Gastroesophageal sphincter (tissue), 4 donors: Measurements from ENCODE around the gene CNTNAP2. TPM values are rescaled to one million over a fixed set of nuclear protein-coding genes. Genes with fewer than 3 reads are reported as not detected.

Experiments
- ATAC-seq: fragments of 150-250 bp; one replicate; pipeline ENCODE4 v1.9.1; 2016; ENCODE audit warnings: mild to moderate bottlenecking, moderate library complexity
- H3K27ac ChIP-seq, 4 donors: fragments of 200-600 bp; sonication (generic) in 3 of 4; 1 replicate in 3 of 4; 2 replicates in 1 of 4; pipeline ENCODE4 v1.5.1; 2016 to 2019
- H3K27me3 ChIP-seq: fragments of 200-600 bp; sonication (generic); one replicate; pipeline ENCODE4 v1.5.1; 2019
- H3K36me3 ChIP-seq, 2 donors: fragments of 200-600 bp; sonication (generic); one replicate each; pipeline ENCODE4 v1.5.1; 2019; ENCODE audit warnings: control low read depth in 1 of 2
- H3K4me1 ChIP-seq, 3 donors: fragments of 200-600 bp; sonication (generic); 1 replicate in 2 of 3; 2 replicates in 1 of 3; pipeline ENCODE4 v1.5.1; 2016 to 2019; ENCODE audit warnings: control low read depth in 2 of 3
- H3K4me3 ChIP-seq, 2 donors: fragments of 200-600 bp; sonication (generic); one replicate each; pipeline ENCODE4 v1.5.1; 2019; ENCODE audit warnings: mild to moderate bottlenecking in 1 of 2, moderate library complexity in 1 of 2
- H3K9me3 ChIP-seq, 3 donors: fragments of 200-600 bp; sonication (generic); one replicate each; pipeline ENCODE4 v1.5.1; 2017 to 2019; ENCODE audit warnings: control low read depth in 2 of 3
- EP300 ChIP-seq: sonication (generic); formaldehyde crosslinking; IDR thresholded peaks from one replicate; pipeline ENCODE4 v1.6.1; 2017; ENCODE audit warnings: antibody characterized with exemption, mild to moderate bottlenecking
- POLR2A ChIP-seq, 2 donors: fragments of 450-650 bp; IDR thresholded peaks; one replicate each; pipeline ENCODE4 v1.6.1; 2017; ENCODE audit warnings: antibody characterized with exemption in 2 of 2, mild to moderate bottlenecking in 2 of 2, moderate library complexity in 1 of 2
- POLR2AphosphoS5 ChIP-seq: sonication (generic); formaldehyde crosslinking; IDR thresholded peaks from one replicate; pipeline ENCODE4 v1.6.1; 2017; ENCODE audit warnings: antibody characterized with exemption
- WGBS, 2 donors: methylation state at CpG; one replicate each; pipeline ENCODE4 v1.1.5; 2018; ENCODE audit warnings: low coverage in 1 of 2; 5-methylcytosine and 5-hydroxymethylcytosine counted together
- total RNA-seq, 4 donors: library from RNA; depleted of rRNA; stranded (reverse); fragments of >200 nt; gene quantifications; one replicate each; pipeline ENCODE4 v1.1.0, GENCODE V29; 2016
- TF ChIP-seq, protein P1 (sequence below), 4 experiments: fragments of 200-600 bp in 2 of 4; fragments of 450-650 bp in 2 of 4; sonication (generic) in 1 of 4; IDR thresholded peaks; one replicate each; pipeline ENCODE4 v1.5.1; 2017 to 2019; ENCODE audit warnings: antibody characterized with exemption in 4 of 4, mild to moderate bottlenecking in 2 of 4, moderate library complexity in 2 of 4

The CNTNAP2 gene
- total RNA-seq, 4 donors from 2014 or later = 1.5 to 8.9 (median 3.2) TPM

DNA sequence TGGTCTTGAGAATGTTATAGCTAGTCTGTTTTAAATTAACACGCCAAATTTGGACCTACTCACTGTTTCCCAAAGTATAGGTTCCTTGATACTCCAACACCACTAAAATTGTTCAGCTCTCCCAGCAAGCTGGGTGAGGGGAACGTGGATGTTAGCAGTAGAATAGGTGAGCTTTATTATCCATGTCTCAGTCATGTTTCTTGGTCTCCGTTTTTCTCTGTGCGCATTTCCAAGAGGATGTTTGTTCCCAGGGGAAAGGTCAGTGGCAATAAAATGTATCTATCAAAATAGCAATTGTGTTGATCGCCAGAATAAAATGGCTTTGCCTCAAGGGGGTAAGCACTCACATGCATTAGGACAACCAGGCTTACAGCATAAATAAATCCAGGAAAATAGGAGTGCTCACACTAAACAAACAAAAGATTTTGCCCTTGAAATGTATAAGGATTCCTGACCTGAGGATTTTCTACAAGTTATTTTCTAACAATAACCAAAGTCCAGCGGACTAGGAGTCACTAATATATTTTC is 2286.9 kb downstream of the CNTNAP2 start:
- no peaks in the 10 kb centered on the region for H3K9me3 ChIP-seq
- H3K36me3 ChIP-seq = no peaks in the 10 kb centered on the region
- TF ChIP-seq EP300 (no peak), POLR2AphosphoS5 (no peak), POLR2A (IDR thresholded peaks at IDR 0.05) (no peak)
- TF ChIP-seq, protein P1, sequence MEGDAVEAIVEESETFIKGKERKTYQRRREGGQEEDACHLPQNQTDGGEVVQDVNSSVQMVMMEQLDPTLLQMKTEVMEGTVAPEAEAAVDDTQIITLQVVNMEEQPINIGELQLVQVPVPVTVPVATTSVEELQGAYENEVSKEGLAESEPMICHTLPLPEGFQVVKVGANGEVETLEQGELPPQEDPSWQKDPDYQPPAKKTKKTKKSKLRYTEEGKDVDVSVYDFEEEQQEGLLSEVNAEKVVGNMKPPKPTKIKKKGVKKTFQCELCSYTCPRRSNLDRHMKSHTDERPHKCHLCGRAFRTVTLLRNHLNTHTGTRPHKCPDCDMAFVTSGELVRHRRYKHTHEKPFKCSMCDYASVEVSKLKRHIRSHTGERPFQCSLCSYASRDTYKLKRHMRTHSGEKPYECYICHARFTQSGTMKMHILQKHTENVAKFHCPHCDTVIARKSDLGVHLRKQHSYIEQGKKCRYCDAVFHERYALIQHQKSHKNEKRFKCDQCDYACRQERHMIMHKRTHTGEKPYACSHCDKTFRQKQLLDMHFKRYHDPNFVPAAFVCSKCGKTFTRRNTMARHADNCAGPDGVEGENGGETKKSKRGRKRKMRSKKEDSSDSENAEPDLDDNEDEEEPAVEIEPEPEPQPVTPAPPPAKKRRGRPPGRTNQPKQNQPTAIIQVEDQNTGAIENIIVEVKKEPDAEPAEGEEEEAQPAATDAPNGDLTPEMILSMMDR (IDR thresholded peaks at IDR 0.05) = no peak
- H3K4me1 ChIP-seq = peaks cover 0 to 21% (median 0%) of the 10 kb centered on the region in 3 donors
- H3K4me3 ChIP-seq = no peak overlapping the region
- WGBS, 2 donors = 69 to 90% methylated on average over 4 to 6 of the region's 6 CpGs
- no peaks in the 10 kb centered on the region for H3K27me3 ChIP-seq
- no peak overlapping the region for H3K27ac ChIP-seq
- ATAC-seq = no peak

DNA sequence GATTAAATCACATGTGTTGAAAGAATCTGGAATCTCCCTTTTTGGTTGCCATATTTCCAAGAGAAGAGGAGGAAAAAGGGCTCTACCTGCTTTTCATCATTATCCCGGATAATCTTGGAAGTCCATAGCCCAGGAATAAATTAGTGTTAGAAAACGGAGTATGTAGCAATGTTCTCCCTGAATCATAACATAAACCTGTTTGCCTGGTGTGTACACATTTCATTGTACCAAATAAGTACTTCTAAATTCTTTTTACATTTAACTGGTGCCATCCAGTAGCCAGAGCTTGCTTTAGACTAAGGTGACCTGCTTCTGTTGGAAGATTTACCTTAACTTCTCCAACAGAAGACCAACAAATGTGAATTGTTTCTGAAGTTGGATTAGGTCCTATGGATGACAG is 2291.7 kb downstream of the CNTNAP2 start:
- H3K27ac ChIP-seq = no peak overlapping the region
- no peak overlapping the region for H3K4me3 ChIP-seq
- 73 to 85% methylated on average over 2 of the region's 2 CpGs for WGBS, 2 donors
- H3K9me3 ChIP-seq = no peaks in the 10 kb centered on the region
- TF ChIP-seq POLR2A (IDR thresholded peaks at IDR 0.05) = no peak
- TF ChIP-seq, protein P1 (IDR thresholded peaks at IDR 0.05) = no peak
- no peak for TF ChIP-seq POLR2AphosphoS5
- TF ChIP-seq EP300 = no peak
- H3K4me1 ChIP-seq = no peaks in the 10 kb centered on the region
- no peaks in the 10 kb centered on the region for H3K36me3 ChIP-seq
- no peaks in the 10 kb centered on the region for H3K27me3 ChIP-seq
- no peak for ATAC-seq

DNA sequence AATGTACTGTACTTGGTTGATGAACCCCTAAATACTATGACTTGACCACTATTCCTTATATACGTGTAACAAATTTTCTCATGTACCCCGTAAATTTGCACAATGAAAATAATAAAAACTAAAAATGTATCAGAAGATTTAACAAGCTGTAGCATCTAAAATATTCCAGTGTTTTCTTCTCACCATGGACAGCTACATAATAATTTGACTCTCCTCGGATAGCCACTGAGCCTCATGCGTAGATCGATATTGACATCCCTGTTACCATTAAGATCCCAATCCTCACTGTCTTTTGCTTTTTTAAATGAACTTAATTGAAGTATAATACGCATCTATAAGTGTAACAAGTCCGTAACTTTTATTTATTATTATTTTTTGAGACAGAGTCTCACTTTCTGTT is 2294.3 kb downstream of the CNTNAP2 start:
- TF ChIP-seq POLR2A (IDR thresholded peaks at IDR 0.05) = no peak
- no peak for TF ChIP-seq EP300
- TF ChIP-seq POLR2AphosphoS5 = no peak
- TF ChIP-seq, protein P1 (IDR thresholded peaks at IDR 0.05) = no peak
- Histone ChIP-seq H3K27ac (no peak overlapping the region), H3K4me1 (no peaks in the 10 kb centered on the region), H3K4me3 (no peak overlapping the region), H3K27me3 (no peaks in the 10 kb centered on the region), H3K36me3 (no peaks in the 10 kb centered on the region), H3K9me3 (no peaks in the 10 kb centered on the region)
- 84 to 93% methylated on average over 7 of the region's 7 CpGs for WGBS, 2 donors
- ATAC-seq = no peak

DNA sequence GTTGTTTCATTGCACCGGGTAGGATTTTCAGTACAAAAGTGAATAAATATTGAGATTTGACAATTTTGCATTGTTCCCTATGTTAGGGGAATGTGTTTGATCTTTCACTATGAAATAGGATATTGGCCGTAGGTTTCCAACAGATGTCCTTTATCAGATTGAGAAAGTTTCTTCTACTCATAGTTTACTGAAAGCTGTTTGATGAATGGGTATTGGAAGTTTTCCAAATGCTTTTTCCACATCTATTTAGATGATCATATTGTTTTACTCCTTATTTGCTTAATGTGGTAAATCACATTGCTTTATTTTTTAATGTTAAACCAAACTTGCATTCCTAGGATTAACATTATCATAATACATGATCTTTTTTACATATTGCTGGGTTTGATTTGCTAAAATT is 2296.1 kb downstream of the CNTNAP2 start:
- Histone ChIP-seq H3K27ac (no peak overlapping the region), H3K9me3 (no peaks in the 10 kb centered on the region), H3K4me1 (no peaks in the 10 kb centered on the region), H3K4me3 (no peak overlapping the region), H3K36me3 (no peaks in the 10 kb centered on the region), H3K27me3 (no peaks in the 10 kb centered on the region)
- TF ChIP-seq EP300 (no peak), POLR2A (IDR thresholded peaks at IDR 0.05) (no peak), POLR2AphosphoS5 (no peak)
- TF ChIP-seq, protein P1 (IDR thresholded peaks at IDR 0.05) = no peak
- ATAC-seq = no peak
- WGBS, 2 donors = 56 to 64% methylated on average over 2 of the region's 2 CpGs

DNA sequence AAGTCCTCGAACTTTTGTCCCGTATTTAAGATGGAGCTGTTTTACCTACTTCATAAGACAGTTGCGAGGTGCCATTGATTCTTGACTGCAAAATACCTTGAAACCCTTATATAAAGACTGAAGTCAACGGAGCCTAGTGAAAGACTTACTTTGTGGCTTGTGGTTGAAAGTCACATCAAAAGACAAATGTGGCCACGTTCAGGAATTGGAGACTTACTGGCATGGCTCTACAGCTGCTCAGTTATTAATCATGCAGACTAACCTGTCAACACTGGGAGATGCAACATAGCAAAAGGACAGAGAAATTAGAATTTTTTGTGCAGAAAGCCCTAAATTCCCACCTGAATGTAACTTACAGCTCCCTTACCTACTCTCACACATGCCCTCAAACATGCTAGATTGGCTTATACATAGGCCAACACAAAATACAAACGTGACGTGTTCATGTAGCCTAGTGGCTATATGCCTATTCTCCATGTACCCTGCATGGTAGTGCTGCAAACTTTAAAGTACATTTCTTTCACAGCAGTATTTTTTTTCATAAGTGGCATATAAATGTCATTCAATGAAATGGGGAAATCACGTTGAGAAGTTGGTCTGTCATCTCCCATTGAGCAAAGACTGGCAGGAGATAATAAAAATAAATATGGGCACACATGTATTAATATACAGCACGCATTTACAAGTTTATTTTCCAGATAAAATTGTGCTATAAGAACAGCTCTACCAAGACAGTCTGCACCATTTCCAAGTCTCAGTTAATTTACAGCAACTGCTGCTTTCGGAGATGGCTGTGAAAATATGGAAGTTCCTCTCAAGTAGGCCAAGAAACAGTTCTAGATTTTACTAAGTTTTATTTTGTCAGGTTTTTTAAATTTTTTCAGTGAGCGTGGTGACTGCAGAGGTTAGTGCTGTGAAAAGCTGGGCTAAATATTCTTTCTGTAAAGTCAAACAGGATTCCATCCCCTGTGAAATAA is 2303.5 kb downstream of the CNTNAP2 start:
- no peaks in the 10 kb centered on the region for H3K4me1 ChIP-seq
- no peaks in the 10 kb centered on the region for H3K9me3 ChIP-seq
- TF ChIP-seq, protein P1 (IDR thresholded peaks at IDR 0.05) = no peak
- TF ChIP-seq POLR2A (IDR thresholded peaks at IDR 0.05) (no peak), POLR2AphosphoS5 (no peak)
- H3K4me3 ChIP-seq = no peak overlapping the region
- 79 to 90% methylated on average over 8 to 9 of the region's 11 CpGs for WGBS, 2 donors
- no peak overlapping the region for H3K27ac ChIP-seq
- H3K36me3 ChIP-seq = no peaks in the 10 kb centered on the region
- ATAC-seq = no peak
- no peaks in the 10 kb centered on the region for H3K27me3 ChIP-seq
